ENCODE results near the gene BCKDK.
"Not testable (repeated sequence)": the region's sequence is repeated elsewhere in the genome, so short reads cannot be mapped to it uniquely, and the experiment has no call there.

Gene BCKDK

GRCh38 chr16:31099860-31100638, 8.1 kb upstream of the BCKDK start:
- DNase-seq (ENCODE audit: low read depth), result no peak

GRCh38 chr16:31100876-31101641, 7.1 kb upstream of the BCKDK start:
- DNase-seq (ENCODE audit: low read depth), result not testable (repeated sequence)

- peak; percentile 69 for DNase-seq (ENCODE audit: low read depth)
Measured at GRCh38 chr16:31105677-31106213, 2.4 kb upstream of the BCKDK start.

GRCh38 chr16:31106509-31107464, 1.4 kb upstream of the BCKDK start:
- no peak for DNase-seq (ENCODE audit: low read depth)

- no peak for DNase-seq (ENCODE audit: low read depth)
Measured at GRCh38 chr16:31107465-31107867, 720 bp upstream of the BCKDK start.

- no peak for DNase-seq (ENCODE audit: low read depth)
Measured at GRCh38 chr16:31108794-31109558, 790 bp downstream of the BCKDK start.

- DNase-seq (ENCODE audit: low read depth), result no peak
Measured at GRCh38 chr16:31109622-31110021, 1.4 kb downstream of the BCKDK start.

GRCh38 chr16:31110106-31111034, 2.2 kb downstream of the BCKDK start:
- DNase-seq (ENCODE audit: low read depth), result no peak

- DNase-seq (ENCODE audit: low read depth), result no peak
Measured at GRCh38 chr16:31111881-31112466, 3.8 kb downstream of the BCKDK start.

- DNase-seq (ENCODE audit: low read depth), result no peak
Measured at GRCh38 chr16:31112711-31113110, 4.5 kb downstream of the BCKDK start.

GRCh38 chr16:31113121-31114120, 5.2 kb downstream of the BCKDK start:
- DNase-seq (ENCODE audit: low read depth), result no peak

- no peak for DNase-seq (ENCODE audit: low read depth)
Measured at GRCh38 chr16:31114468-31114867, 6.3 kb downstream of the BCKDK start.

- peak; percentile 96 for DNase-seq (ENCODE audit: low read depth)
Measured at GRCh38 chr16:31117384-31118222, 9.4 kb downstream of the BCKDK start, which contains the start of gene KAT8. KAT8 (plus strand) TSS chr16:31117664; CDS start chr16:31117682, 18 bp downstream.

GRCh38 chr16:31118223-31119155, 10.3 kb downstream of the BCKDK start:
- DNase-seq (ENCODE audit: low read depth), result no peak

- no peak for DNase-seq (ENCODE audit: low read depth)
Measured at GRCh38 chr16:31120129-31120528, 11.9 kb downstream of the BCKDK start.

GRCh38 chr16:31125844-31126243, 17.7 kb downstream of the BCKDK start:
- no peak for DNase-seq (ENCODE audit: low read depth)
